ENCODE measurements around the gene ITIH2.
A peak's percentile ranks its signal among the peaks of the same experiment; 100 is the strongest.

Gene ITIH2

DNA sequence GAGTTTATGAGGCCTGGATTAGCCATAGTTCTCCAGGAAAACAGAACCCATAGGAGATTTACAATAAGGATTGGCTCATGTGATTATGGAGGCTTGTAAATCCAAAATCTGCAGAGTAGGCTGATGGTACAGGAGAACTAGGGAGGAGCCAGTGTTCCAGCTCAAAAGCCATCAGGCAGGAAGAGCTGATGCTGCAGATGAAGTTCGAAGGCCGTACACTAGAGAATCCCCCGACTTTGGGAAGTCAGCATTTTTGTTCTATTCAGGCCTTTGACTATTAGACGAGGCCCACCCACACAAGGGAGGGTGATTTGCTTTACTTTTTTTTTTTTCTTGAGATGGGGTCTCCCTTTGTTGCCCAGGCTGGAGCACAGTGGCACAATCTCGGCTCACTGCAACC lies 47.1 kb downstream of the ITIH2 start:
- TF ChIP-seq, protein P1, sequence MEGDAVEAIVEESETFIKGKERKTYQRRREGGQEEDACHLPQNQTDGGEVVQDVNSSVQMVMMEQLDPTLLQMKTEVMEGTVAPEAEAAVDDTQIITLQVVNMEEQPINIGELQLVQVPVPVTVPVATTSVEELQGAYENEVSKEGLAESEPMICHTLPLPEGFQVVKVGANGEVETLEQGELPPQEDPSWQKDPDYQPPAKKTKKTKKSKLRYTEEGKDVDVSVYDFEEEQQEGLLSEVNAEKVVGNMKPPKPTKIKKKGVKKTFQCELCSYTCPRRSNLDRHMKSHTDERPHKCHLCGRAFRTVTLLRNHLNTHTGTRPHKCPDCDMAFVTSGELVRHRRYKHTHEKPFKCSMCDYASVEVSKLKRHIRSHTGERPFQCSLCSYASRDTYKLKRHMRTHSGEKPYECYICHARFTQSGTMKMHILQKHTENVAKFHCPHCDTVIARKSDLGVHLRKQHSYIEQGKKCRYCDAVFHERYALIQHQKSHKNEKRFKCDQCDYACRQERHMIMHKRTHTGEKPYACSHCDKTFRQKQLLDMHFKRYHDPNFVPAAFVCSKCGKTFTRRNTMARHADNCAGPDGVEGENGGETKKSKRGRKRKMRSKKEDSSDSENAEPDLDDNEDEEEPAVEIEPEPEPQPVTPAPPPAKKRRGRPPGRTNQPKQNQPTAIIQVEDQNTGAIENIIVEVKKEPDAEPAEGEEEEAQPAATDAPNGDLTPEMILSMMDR (IDR thresholded peaks at IDR 0.05; ENCODE audit: control insufficient read depth, insufficient read depth, low read depth, low read length, missing control alignments) = no peak
- no peak for DNase-seq (ENCODE audit: low read depth)
- H3K4me3 ChIP-seq (ENCODE audit: control insufficient read depth, low read depth, low read length) = no peak overlapping the region

DNA sequence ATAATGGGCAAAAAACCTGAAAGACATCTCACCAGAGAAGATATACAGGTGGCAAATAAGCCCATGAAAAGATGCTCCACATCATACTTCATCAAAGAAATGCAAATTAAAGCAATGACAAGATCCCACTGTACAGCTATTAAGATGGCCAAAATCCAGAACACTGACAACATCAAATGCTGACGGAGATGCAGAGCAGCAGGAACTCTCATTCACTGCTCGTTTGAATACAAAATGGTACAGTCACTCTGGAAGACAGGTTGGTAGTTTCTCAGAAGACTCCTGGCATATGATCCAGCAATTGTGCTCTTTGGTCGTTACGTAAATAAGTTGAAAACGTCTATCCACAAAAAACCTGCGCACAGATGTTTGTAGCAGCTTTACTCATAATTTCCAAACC lies 49.1 kb downstream of the ITIH2 start:
- no peak overlapping the region for H3K4me3 ChIP-seq (ENCODE audit: control insufficient read depth, low read depth, low read length)
- TF ChIP-seq, protein P1 (IDR thresholded peaks at IDR 0.05; ENCODE audit: control insufficient read depth, insufficient read depth, low read depth, low read length, missing control alignments) = no peak
- no peak for DNase-seq (ENCODE audit: low read depth)

DNA sequence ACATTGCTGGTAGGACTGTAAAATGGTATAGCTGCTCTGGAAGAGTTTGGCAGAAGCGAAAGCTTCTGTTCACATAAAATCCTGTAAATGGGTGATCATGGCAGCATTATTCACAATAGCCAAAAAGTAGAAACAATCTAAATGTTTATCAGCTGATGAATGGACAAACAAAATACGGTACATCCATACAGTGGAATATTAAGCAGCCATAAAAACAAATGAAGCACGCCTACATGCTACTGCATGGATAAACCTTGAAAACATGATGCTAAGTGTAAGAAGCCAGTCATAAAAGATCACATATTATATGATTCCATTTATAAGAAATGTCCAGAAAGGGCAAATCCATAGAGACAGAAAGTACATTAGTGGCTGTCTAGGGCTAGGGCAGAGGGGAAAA lies 52.0 kb downstream of the ITIH2 start:
- no peak for DNase-seq (ENCODE audit: low read depth)
- H3K4me3 ChIP-seq (ENCODE audit: control insufficient read depth, low read depth, low read length) = no peak overlapping the region
- TF ChIP-seq, protein P1 (IDR thresholded peaks at IDR 0.05; ENCODE audit: control insufficient read depth, insufficient read depth, low read depth, low read length, missing control alignments) = no peak

DNA sequence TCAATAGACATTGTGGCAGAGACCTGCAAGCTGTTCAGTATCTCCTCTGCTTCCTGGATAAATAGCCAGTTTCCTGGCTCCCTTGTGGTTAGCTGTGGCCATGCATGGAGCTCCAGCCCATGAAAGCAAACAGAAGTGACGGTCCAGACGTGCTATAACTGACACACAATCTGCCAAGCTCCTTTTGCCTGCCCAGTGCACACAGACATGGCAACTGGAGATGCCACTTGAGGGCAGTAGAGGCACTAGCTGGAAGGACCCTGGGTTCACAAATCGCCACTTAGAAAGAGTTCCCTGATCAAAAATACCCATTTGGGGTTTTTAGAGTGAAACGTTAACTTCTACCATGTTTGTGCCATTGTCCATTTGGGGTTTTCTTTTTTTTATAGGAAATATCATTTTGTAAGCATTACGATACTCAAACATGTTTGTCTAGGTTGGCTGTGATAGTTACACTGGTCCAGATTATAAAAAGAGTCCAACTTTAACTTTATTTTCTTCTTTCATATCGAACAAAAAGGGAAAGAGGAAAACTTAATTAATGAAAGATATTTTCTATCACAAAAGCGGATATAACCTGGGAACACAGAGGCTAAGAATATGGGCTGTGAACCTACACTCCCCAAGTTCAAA lies 53.4 kb downstream of the ITIH2 start:
- TF ChIP-seq, protein P1 (IDR thresholded peaks at IDR 0.05; ENCODE audit: control insufficient read depth, insufficient read depth, low read depth, low read length, missing control alignments) = peak; percentile 68
- H3K4me3 ChIP-seq (ENCODE audit: control insufficient read depth, low read depth, low read length) = no peak overlapping the region
- no peak for DNase-seq (ENCODE audit: low read depth)

DNA sequence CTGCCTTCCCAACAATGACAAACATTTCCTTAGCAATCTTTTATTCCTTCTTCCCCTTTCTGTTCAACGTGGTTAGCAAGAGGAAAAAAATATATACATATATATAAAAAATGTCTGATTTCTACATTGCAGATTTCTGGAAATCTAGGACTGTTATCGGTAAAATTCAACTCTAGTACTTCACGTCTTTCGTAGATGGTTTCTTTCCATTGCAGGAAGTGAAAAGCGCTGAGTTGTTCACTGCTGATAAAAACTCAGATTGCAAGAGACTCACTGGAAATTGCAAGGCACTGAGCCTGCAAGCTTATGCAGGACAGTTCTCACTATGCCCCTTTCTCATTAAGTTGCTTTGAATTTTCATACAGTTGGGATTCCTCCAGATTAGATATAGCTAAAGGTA lies 60.8 kb downstream of the ITIH2 start:
- no peak for DNase-seq (ENCODE audit: low read depth)
- H3K4me3 ChIP-seq (ENCODE audit: control insufficient read depth, low read depth, low read length) = no peak overlapping the region
- TF ChIP-seq, protein P1 (IDR thresholded peaks at IDR 0.05; ENCODE audit: control insufficient read depth, insufficient read depth, low read depth, low read length, missing control alignments) = no peak

DNA sequence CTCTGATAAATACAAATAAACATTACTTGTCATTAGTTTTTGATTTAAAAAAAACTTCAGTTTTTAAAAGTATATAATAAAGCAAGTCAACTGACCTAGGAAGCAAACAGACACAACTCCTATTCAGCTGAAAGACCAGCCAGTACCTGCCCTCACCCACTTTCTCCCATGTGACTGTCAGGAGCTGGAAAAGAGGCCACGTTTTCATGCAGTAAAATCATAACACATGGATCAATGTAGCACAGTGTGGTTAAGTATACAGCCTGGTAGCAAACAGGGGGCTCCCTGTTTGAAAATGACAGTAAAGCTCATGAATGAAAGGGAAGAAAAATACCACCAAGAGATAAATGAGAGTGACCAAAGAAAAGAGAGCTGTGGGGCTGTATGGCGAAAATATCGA lies 63.1 kb downstream of the ITIH2 start:
- no peak overlapping the region for H3K4me3 ChIP-seq (ENCODE audit: control insufficient read depth, low read depth, low read length)
- DNase-seq (ENCODE audit: low read depth) = no peak
- TF ChIP-seq, protein P1 (IDR thresholded peaks at IDR 0.05; ENCODE audit: control insufficient read depth, insufficient read depth, low read depth, low read length, missing control alignments) = no peak
